Transverse colon (tissue), 4 donors: ENCODE data around the gene EEFSEC. TPM values are rescaled to one million over a fixed set of nuclear protein-coding genes. Genes with fewer than 3 reads are reported as not detected.

Experiments
- DNase-seq: peaks from one replicate; pipeline ENCODE4 v3.0.0-alpha.2; 2019
- H3K27ac ChIP-seq, 4 donors: fragments of 200-600 bp; sonication (generic); 2 replicates each; pipeline ENCODE4 v1.5.1; 2016 to 2018; ENCODE audit warnings: inconsistent platforms in 4 of 4
- H3K27me3 ChIP-seq: fragments of 200-600 bp; sonication (generic); 2 replicates; pipeline ENCODE4 v1.5.1; 2017; ENCODE audit warnings: inconsistent platforms
- H3K36me3 ChIP-seq, 4 donors: fragments of 200-600 bp; sonication (generic); 2 replicates each; pipeline ENCODE4 v1.5.1; 2017 to 2019; ENCODE audit warnings: inconsistent platforms in 4 of 4
- H3K4me1 ChIP-seq, 4 donors: fragments of 200-600 bp; sonication (generic); 2 replicates each; pipeline ENCODE4 v1.5.1; 2017 to 2020; ENCODE audit warnings: inconsistent platforms in 4 of 4
- H3K4me3 ChIP-seq, 4 donors: fragments of 200-600 bp; sonication (generic); 1 replicate in 1 of 4; 2 replicates in 3 of 4; pipeline versions ENCODE4 v1.5.1 to v1.6.1; 2017 to 2019; ENCODE audit warnings: inconsistent platforms in 4 of 4
- H3K9me3 ChIP-seq, 2 donors: fragments of 200-600 bp; sonication (generic); 2 replicates each; pipeline ENCODE4 v1.5.1; 2017 to 2019; ENCODE audit warnings: inconsistent platforms in 2 of 2
- EP300 ChIP-seq: sonication (generic); formaldehyde crosslinking; IDR thresholded peaks from one replicate; pipeline ENCODE4 v1.6.1; 2017; ENCODE audit warnings: antibody characterized with exemption, low read depth
- POLR2A ChIP-seq: fragments of 450-650 bp; IDR thresholded peaks from one replicate; pipeline ENCODE4 v1.6.1; 2016; ENCODE audit warnings: antibody characterized with exemption, mild to moderate bottlenecking, moderate library complexity
- POLR2AphosphoS5 ChIP-seq, 3 donors: sonication (generic); formaldehyde crosslinking; IDR thresholded peaks; one replicate each; pipeline ENCODE4 v1.6.1; 2016; ENCODE audit warnings: antibody characterized with exemption in 3 of 3
- WGBS, 2 donors: methylation state at CpG; one replicate each; pipeline ENCODE4 v1.1.5; 2018; ENCODE audit warnings: low coverage in 1 of 2; 5-methylcytosine and 5-hydroxymethylcytosine counted together
- in situ Hi-C, 4 donors: fragments of 200-750 bp; cut with MboI; loops; one replicate each; pipeline versions ENCODE4 v1.15.0 to v1.15.1; 2017; ENCODE audit warnings: low sequenced_read_pairs in 3 of 4, low pct_ligation_motif_present in 1 of 4, low pct_unique_long_range_greater_than_20kb in 1 of 4
- intact Hi-C: fragments of 100-400 bp; cut with DNase I; formaldehyde crosslinking; loops from one replicate; pipeline ENCODE4 v1.15.1; 2023; ENCODE audit warnings: low total_unique reads
- total RNA-seq, 4 donors: library from RNA; depleted of rRNA; stranded (reverse); fragments of >200 nt; gene quantifications; one replicate each; pipeline ENCODE4 v1.1.0, GENCODE V29; 2016
- TF ChIP-seq, protein P1 (sequence below), 5 experiments: fragments of 200-600 bp in 3 of 5; fragments of 450-650 bp in 2 of 5; sonication (generic) in 3 of 5; IDR thresholded peaks; 1 replicate in 2 of 5; 2 replicates in 3 of 5; pipeline ENCODE4 v1.5.1; 2016 to 2017; ENCODE audit warnings: antibody characterized with exemption in 5 of 5, inconsistent platforms in 3 of 5, mild to moderate bottlenecking in 2 of 5, moderate library complexity in 1 of 5

EEFSEC gene
- total RNA-seq, 4 donors from 2014 or later, result 10.3 to 16.8 (median 14.2) TPM

GRCh38 chr3:128326051-128326823, 173.0 kb downstream of the EEFSEC start:
- Histone ChIP-seq H3K27ac (no peak overlapping the region), H3K27me3 (no peaks in the 10 kb centered on the region), H3K36me3 (no peaks in the 10 kb centered on the region), H3K9me3 (no peaks in the 10 kb centered on the region), H3K4me3 (no peak overlapping the region), H3K4me1 (peaks cover 0 to 6% (median 0%) of the 10 kb centered on the region in 4 donors)
- in situ Hi-C loops, result no loop called here
- intact Hi-C loops, result no loop called here
- DNase-seq, result no peak
- TF ChIP-seq POLR2A, result no peak
- TF ChIP-seq EP300, result no peak
- no peak for TF ChIP-seq POLR2AphosphoS5 (IDR thresholded peaks at IDR 0.05)
- TF ChIP-seq, protein P1, sequence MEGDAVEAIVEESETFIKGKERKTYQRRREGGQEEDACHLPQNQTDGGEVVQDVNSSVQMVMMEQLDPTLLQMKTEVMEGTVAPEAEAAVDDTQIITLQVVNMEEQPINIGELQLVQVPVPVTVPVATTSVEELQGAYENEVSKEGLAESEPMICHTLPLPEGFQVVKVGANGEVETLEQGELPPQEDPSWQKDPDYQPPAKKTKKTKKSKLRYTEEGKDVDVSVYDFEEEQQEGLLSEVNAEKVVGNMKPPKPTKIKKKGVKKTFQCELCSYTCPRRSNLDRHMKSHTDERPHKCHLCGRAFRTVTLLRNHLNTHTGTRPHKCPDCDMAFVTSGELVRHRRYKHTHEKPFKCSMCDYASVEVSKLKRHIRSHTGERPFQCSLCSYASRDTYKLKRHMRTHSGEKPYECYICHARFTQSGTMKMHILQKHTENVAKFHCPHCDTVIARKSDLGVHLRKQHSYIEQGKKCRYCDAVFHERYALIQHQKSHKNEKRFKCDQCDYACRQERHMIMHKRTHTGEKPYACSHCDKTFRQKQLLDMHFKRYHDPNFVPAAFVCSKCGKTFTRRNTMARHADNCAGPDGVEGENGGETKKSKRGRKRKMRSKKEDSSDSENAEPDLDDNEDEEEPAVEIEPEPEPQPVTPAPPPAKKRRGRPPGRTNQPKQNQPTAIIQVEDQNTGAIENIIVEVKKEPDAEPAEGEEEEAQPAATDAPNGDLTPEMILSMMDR (IDR thresholded peaks at IDR 0.05), result no peak
- WGBS, 2 donors, result 82% methylated on average over 4 of the region's 4 CpGs; no CpG with 5 or more reads in 1 of the 2 donors

DNA sequence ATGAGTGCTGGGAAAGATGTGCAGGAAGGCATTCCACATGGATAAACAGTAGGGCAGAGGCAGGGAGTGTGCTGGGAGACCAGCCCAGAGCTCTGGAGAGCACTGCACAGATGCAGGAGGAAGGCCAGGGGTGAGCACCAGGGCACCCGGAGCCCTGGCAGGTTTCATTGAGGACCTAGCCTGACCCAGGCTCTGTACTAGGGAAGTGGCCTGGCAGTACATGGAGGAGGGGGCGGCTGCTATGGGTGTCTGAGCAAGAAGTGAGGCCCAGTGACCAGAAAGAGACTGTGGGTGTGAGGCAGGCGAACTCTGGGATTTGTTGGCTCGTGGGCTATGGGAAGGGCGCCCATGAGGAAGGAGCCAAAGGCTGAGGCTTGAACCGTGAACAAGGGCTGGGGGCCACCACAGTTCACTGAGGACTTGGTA, 174.3 kb downstream of the EEFSEC start:
- in situ Hi-C loops (no loop called here), intact Hi-C loops (no loop called here)
- WGBS, 2 donors, result 86 to 100% methylated on average over 1 to 6 of the region's 6 CpGs
- TF ChIP-seq POLR2A, result no peak
- TF ChIP-seq POLR2AphosphoS5 (IDR thresholded peaks at IDR 0.05), result no peak
- Histone ChIP-seq H3K4me1 (peaks cover 0 to 6% (median 0%) of the 10 kb centered on the region in 4 donors), H3K27me3 (no peaks in the 10 kb centered on the region), H3K27ac (no peak overlapping the region), H3K4me3 (no peak overlapping the region), H3K36me3 (no peaks in the 10 kb centered on the region), H3K9me3 (no peaks in the 10 kb centered on the region)
- no peak for DNase-seq

GRCh38 chr3:128328546-128329458, 175.5 kb downstream of the EEFSEC start:
- intact Hi-C loops (no loop called here), in situ Hi-C loops (no loop called here)
- peaks cover 0 to under 1% (median 0%) of the 10 kb centered on the region in 4 donors for H3K4me1 ChIP-seq
- H3K36me3 ChIP-seq, result no peaks in the 10 kb centered on the region
- no peak for TF ChIP-seq EP300
- no peak for TF ChIP-seq POLR2AphosphoS5 (IDR thresholded peaks at IDR 0.05)
- no peak for TF ChIP-seq POLR2A
- TF ChIP-seq, protein P1 (IDR thresholded peaks at IDR 0.05), result no peak
- H3K27ac ChIP-seq, result no peak overlapping the region
- no peaks in the 10 kb centered on the region for H3K27me3 ChIP-seq
- no peaks in the 10 kb centered on the region for H3K9me3 ChIP-seq
- no peak overlapping the region for H3K4me3 ChIP-seq
- DNase-seq, result no peak
- WGBS, 2 donors, result 93 to 100% methylated on average over 2 to 12 of the region's 12 CpGs

DNA sequence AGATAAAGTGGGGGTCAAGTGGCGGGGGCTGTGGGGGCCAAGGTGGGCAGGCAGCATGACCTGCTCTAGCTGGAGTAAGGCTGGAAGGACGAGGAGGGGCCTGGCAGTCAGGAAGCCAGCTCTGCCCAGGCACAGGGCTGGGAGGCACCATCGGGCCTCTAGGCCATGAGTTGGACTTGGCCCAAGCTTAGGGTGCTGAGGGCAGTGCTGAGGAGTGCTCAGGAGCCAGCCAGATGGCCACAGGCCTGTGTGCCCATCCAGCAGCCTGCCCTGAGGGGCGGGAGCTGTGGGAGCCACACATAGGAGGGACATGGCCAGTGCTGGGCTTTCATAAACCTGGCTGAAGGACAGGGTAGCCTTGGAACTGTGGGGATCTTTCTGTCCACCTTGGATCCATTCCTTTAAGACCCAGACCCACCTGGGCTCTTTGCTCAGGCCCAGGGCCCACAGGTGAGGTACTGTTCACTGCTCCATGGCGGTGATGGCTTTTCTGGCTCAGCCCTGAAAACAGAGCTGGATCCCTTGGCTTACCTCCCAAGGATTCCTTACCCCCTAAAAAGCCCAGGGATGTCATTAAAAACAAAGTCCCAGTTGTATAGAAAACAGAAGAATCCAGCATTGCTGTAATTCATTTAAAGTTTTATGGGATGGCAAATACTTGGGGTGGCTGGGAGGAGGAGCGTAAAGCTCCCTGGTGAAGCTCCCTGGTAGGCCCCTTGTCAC, 176.4 kb downstream of the EEFSEC start:
- Histone ChIP-seq H3K27ac (no peak overlapping the region), H3K36me3 (no peaks in the 10 kb centered on the region), H3K27me3 (no peaks in the 10 kb centered on the region), H3K4me3 (no peak overlapping the region), H3K9me3 (no peaks in the 10 kb centered on the region), H3K4me1 (no peaks in the 10 kb centered on the region)
- WGBS, 2 donors, result 93% methylated on average over 6 of the region's 6 CpGs; no CpG with 5 or more reads in 1 of the 2 donors
- TF ChIP-seq, protein P1 (IDR thresholded peaks at IDR 0.05), result no peak
- TF ChIP-seq POLR2AphosphoS5 (IDR thresholded peaks at IDR 0.05) (no peak), EP300 (no peak), POLR2A (no peak)
- intact Hi-C loops, result no loop called here
- DNase-seq, result no peak
- in situ Hi-C loops, result no loop called here
